Endometrial microvascular endothelial cells (primary cell): ENCODE data around the gene AUTS2. TPM values are rescaled to one million over a fixed set of nuclear protein-coding genes. Genes with fewer than 3 reads are reported as not detected.

Source experiments
- in situ Hi-C: cut with HindIII; loops from 2 replicates; pipeline ENCODE4 v1.10.0; 2017; ENCODE audit warnings: low sequenced_read_pairs, low pct_unique_long_range_greater_than_20kb; ENCODE audit errors: inconsistent ontology term
- total RNA-seq: library from RNA; depleted of rRNA; stranded (reverse); fragments of >200 nt; gene quantifications from one replicate; pipeline ENCODE4 v1.2.3, GENCODE V29; 2015; ENCODE audit errors: inconsistent ontology term

Gene AUTS2
- total RNA-seq, 1 donor from 2014 or later: 0.09 TPM

- in situ Hi-C loops: no loop called here
Measured at GRCh38 chr7:69696686-69697685, 98.7 kb downstream of the AUTS2 start.

GRCh38 chr7:69698109-69698825 is 100.0 kb downstream of the AUTS2 start:
- in situ Hi-C loops: no loop called here

- in situ Hi-C loops: no loop called here
Measured at GRCh38 chr7:69699931-69700330, 101.7 kb downstream of the AUTS2 start.

- in situ Hi-C loops: no loop called here
Measured at GRCh38 chr7:69700331-69700730, 102.1 kb downstream of the AUTS2 start.

- in situ Hi-C loops: no loop called here
Measured at GRCh38 chr7:69701288-69701687, 103.0 kb downstream of the AUTS2 start.

GRCh38 chr7:69702357-69702756 is 104.1 kb downstream of the AUTS2 start:
- in situ Hi-C loops: no loop called here

- in situ Hi-C loops: no loop called here
Measured at GRCh38 chr7:69703099-69703498, 104.8 kb downstream of the AUTS2 start.

- in situ Hi-C loops: no loop called here
Measured at GRCh38 chr7:69706070-69706469, 107.8 kb downstream of the AUTS2 start.

GRCh38 chr7:69708857-69709256 is 110.6 kb downstream of the AUTS2 start:
- in situ Hi-C loops: no loop called here

GRCh38 chr7:69710768-69711438 is 112.6 kb downstream of the AUTS2 start:
- in situ Hi-C loops: no loop called here

GRCh38 chr7:69714886-69715576 is 116.8 kb downstream of the AUTS2 start:
- in situ Hi-C loops: no loop called here

- in situ Hi-C loops: no loop called here
Measured at GRCh38 chr7:69717221-69717620, 118.9 kb downstream of the AUTS2 start.

- in situ Hi-C loops: no loop called here
Measured at GRCh38 chr7:69719717-69720116, 121.4 kb downstream of the AUTS2 start.

- in situ Hi-C loops: no loop called here
Measured at GRCh38 chr7:69722843-69723242, 124.6 kb downstream of the AUTS2 start.

GRCh38 chr7:69723663-69724062 is 125.4 kb downstream of the AUTS2 start:
- in situ Hi-C loops: no loop called here

- in situ Hi-C loops: no loop called here
Measured at GRCh38 chr7:69728304-69728703, 130.0 kb downstream of the AUTS2 start.

- in situ Hi-C loops: no loop called here
Measured at GRCh38 chr7:69732203-69732602, 133.9 kb downstream of the AUTS2 start.

- in situ Hi-C loops: no loop called here
Measured at GRCh38 chr7:69735582-69735981, 137.3 kb downstream of the AUTS2 start.
